BE2C (cell line): ENCODE results near the gene ATP5F1E.

ENCODE experiments used
- DNase-seq: peaks from one replicate; pipeline ENCODE4 v3.0.0-alpha.2; 2020
- H3K27me3 ChIP-seq: fragments of 250-450 bp; sonication (Bioruptor Pico); 2 replicates; pipeline ENCODE4 v1.5.1; 2020; ENCODE audit warnings: mild to moderate bottlenecking
- H3K36me3 ChIP-seq: fragments of 250-450 bp; sonication (Bioruptor Pico); 2 replicates; pipeline ENCODE4 v1.5.1; 2020; ENCODE audit warnings: mild to moderate bottlenecking
- H3K4me1 ChIP-seq: fragments of 250-450 bp; sonication (Bioruptor Pico); 2 replicates; pipeline ENCODE4 v1.5.1; 2020
- H3K4me3 ChIP-seq: 2 replicates; pipeline ENCODE4 v1.5.1; 2011; ENCODE audit warnings: low read depth, low read length
- H3K9me3 ChIP-seq: fragments of 250-450 bp; sonication (Bioruptor Pico); 2 replicates; pipeline ENCODE4 v1.5.1; 2020
- TF ChIP-seq, protein P1 (sequence below): IDR thresholded peaks from 2 replicates; pipeline ENCODE4 v1.5.1; 2012; ENCODE audit warnings: mild to moderate bottlenecking, low read depth, low read length

ATP5F1E gene

DNA sequence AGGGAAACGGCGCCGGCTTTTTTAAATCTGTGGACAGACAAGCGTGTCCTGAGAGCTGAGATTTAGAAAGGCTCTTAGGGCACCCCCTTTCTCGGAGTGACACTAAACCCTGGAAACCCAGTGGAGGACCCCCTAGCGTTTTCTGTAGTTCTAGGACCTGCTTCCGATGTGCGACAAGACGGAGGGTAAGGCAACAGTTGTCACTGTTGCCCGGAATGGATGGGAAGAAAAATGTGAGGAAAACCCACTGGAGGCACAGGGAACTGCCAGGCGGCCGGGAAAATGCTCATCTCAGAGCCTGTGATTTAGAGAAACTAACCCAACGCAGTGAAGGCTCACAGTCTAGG is 551 bp upstream of the ATP5F1E start:
- H3K9me3 ChIP-seq, result no peaks in the 10 kb centered on the region
- peak; percentile 59 for DNase-seq
- TF ChIP-seq, protein P1, sequence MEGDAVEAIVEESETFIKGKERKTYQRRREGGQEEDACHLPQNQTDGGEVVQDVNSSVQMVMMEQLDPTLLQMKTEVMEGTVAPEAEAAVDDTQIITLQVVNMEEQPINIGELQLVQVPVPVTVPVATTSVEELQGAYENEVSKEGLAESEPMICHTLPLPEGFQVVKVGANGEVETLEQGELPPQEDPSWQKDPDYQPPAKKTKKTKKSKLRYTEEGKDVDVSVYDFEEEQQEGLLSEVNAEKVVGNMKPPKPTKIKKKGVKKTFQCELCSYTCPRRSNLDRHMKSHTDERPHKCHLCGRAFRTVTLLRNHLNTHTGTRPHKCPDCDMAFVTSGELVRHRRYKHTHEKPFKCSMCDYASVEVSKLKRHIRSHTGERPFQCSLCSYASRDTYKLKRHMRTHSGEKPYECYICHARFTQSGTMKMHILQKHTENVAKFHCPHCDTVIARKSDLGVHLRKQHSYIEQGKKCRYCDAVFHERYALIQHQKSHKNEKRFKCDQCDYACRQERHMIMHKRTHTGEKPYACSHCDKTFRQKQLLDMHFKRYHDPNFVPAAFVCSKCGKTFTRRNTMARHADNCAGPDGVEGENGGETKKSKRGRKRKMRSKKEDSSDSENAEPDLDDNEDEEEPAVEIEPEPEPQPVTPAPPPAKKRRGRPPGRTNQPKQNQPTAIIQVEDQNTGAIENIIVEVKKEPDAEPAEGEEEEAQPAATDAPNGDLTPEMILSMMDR, result peak; percentile 24; the same call in 1 of the 2 replicates
- peaks cover 64% of the 10 kb centered on the region for H3K36me3 ChIP-seq
- 0 out of 2 replicates have a peak, but pooled peaks cover 5% of the 10 kb centered on the region for H3K4me1 ChIP-seq
- peak overlapping the region; percentile 70 for H3K4me3 ChIP-seq
- no peaks in the 10 kb centered on the region for H3K27me3 ChIP-seq

DNA sequence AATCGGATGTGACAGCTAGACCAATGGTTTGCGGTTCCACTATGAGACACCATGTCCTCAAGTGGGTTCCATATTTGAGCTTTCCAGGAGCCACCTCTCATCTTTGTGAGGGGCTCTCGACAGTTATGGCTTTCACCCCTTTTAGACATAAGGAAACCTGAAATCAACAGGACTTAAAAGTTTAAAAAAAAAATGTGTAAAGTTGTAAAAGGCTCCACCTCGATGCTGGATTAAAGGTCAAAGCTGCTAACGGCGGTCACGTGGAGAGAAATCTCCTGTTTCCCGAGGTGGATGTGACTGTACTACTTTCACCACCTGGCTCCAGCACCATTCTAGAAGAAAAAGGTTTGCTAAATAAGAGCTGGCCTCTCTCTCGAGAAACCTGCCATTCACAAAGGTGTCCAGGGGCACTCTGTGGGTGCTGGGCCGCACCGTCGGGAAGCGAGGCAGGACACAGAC is 542 bp downstream of the ATP5F1E start:
- TF ChIP-seq, protein P1, result no peak
- Histone ChIP-seq H3K27me3 (no peaks in the 10 kb centered on the region), H3K9me3 (no peaks in the 10 kb centered on the region), H3K4me1 (peaks cover 2% of the 10 kb centered on the region; the same call in 1 of the 2 replicates), H3K36me3 (peaks cover 65% of the 10 kb centered on the region), H3K4me3 (peak overlapping the region; percentile 87)
- DNase-seq, result no peak

DNA sequence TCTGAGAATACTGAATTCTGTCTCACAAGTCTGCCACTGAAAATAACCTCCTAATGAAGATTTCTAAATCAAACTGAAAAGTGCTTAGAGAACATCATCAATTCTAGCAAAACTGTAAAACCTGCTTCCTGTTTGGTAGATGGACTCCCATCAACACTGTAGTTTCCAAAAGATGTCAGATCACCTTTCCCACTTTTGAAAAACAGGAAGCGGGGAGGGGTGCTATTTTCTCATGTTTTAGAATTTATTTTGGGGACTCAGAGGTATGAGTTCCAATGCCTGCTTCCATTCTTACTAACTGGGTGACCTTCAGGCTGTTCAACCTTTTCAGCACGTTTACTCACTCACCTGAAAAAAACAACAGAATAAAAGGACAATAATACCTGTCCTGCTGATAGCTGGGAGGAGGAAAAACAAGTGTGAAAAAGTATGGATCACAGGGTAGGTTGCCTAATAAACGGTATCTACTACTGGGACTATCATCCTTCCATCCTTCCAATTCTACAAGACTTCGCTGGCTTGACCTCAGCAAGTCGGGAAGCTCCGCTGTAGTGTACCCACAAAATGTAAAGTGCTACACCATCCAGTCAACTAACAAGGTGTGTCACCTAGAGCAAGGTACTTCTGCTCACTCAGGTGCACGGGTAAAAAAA is 1.1 kb downstream of the ATP5F1E start:
- Histone ChIP-seq H3K36me3 (peaks cover 66% of the 10 kb centered on the region), H3K9me3 (no peaks in the 10 kb centered on the region), H3K4me3 (peak overlapping the region; percentile 87), H3K27me3 (no peaks in the 10 kb centered on the region), H3K4me1 (peaks cover 2% of the 10 kb centered on the region; the same call in 1 of the 2 replicates)
- TF ChIP-seq, protein P1, result no peak
- no peak for DNase-seq

DNA sequence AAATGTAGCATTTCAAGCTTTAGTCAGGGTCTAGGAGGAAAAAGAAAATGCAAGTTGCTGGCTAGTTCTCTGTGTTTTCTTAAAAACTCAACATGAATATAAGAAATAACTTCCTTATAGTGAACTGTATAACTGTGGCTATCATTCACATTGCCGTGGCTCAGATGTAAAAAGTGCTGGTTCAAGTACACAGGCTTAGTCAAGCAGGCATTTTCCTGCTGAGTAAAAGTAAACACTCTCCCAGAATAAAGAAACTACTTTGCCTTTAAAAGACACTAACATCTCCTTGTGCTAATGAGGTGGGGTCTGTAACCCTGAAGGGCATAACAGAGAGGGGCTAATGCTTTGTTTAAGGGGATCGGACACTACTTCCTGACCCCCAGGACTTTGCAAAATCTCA is 3.3 kb downstream of the ATP5F1E start:
- H3K36me3 ChIP-seq, result peaks cover 76% of the 10 kb centered on the region

DNA sequence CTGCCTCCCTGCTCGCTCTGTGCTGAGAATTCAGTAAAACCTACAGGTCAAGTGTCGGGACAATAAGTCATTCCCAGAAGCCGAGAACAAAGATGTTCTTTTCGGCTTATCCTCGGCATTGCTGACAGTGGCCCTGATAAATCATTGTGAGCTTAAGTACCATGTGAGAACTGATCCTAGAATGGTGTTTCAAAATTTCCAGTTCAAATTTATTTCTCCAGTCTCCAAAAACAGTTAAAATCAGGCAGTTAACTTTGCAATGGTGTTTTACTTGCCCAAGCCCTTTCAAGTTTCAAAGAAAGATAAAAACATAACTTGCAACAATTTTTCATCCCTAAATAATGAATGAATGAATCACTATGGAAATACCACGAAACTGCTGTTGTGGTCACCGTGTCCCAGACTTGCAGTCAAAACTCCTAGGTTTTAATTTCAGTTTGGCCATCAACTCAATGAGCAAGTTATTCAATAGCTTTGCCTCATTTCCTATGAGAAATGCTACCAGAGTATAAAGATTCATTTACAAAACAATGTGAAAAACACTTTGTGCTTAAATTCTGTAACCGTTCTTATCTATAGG is 4.3 kb downstream of the ATP5F1E start:
- Histone ChIP-seq H3K27me3 (no peaks in the 10 kb centered on the region), H3K36me3 (peaks cover 78% of the 10 kb centered on the region), H3K4me3 (no peak overlapping the region), H3K9me3 (no peaks in the 10 kb centered on the region), H3K4me1 (peaks cover 2% of the 10 kb centered on the region; the same call in 1 of the 2 replicates)
- DNase-seq, result no peak
- TF ChIP-seq, protein P1, result no peak

More for the DNA sequence above, 3.3 kb downstream of the ATP5F1E start:
- Histone ChIP-seq H3K4me1 (peaks cover 2% of the 10 kb centered on the region; the same call in 1 of the 2 replicates), H3K27me3 (no peaks in the 10 kb centered on the region), H3K4me3 (peak overlapping the region; percentile 87), H3K9me3 (no peaks in the 10 kb centered on the region)
- TF ChIP-seq, protein P1, result no peak
- no peak for DNase-seq
